Kidney (tissue), 14 donors: ENCODE measurements around the gene BHMT. TPM values are rescaled to one million over a fixed set of nuclear protein-coding genes. Genes with fewer than 3 reads are reported as not detected.

Source experiments
- DNase-seq, 5 donors: peaks; one replicate each; pipeline ENCODE4 v3.0.0-alpha.2; 2013 to 2020
- FAIRE-seq: peaks from 2 replicates; lab custom pipeline; 2012; peaks lifted over from hg19 to GRCh38; lab: Jason Lieb, UNC
- H3K27ac ChIP-seq, 2 donors: one replicate each; pipeline ENCODE4 v1.7.0; 2013; ENCODE audit warnings: low read depth in 2 of 2, low read length in 2 of 2, inconsistent platforms in 1 of 2
- H3K27me3 ChIP-seq: one replicate; pipeline ENCODE4 v1.7.1; 2013; ENCODE audit warnings: low read length, inconsistent platforms; ENCODE audit not compliant: control insufficient read depth, insufficient read depth
- H3K36me3 ChIP-seq, 3 donors: one replicate each; pipeline versions ENCODE4 v1.7.0 to v1.7.1; 2013; ENCODE audit warnings: low read length in 3 of 3, control low read depth in 1 of 3, inconsistent platforms in 1 of 3; ENCODE audit not compliant: insufficient read depth in 3 of 3, control insufficient read depth in 2 of 3
- H3K4me1 ChIP-seq, 3 donors: one replicate each; pipeline versions ENCODE4 v1.7.0 to v1.7.1; 2013; ENCODE audit warnings: low read length in 3 of 3, inconsistent platforms in 1 of 3, low read depth in 1 of 3; ENCODE audit not compliant: control insufficient read depth in 2 of 3, insufficient read depth in 2 of 3
- H3K4me3 ChIP-seq, 3 donors: one replicate each; pipeline versions ENCODE4 v1.7.0 to v1.8.1; 2013; ENCODE audit warnings: low read length in 3 of 3, control low read depth in 1 of 3, inconsistent platforms in 1 of 3
- H3K9ac ChIP-seq, 3 donors: one replicate each; pipeline versions ENCODE4 v1.7.0 to v1.7.1; 2013; ENCODE audit warnings: low read length in 3 of 3, control low read depth in 1 of 3, inconsistent platforms in 1 of 3
- H3K9me3 ChIP-seq, 3 donors: one replicate each; pipeline versions ENCODE4 v1.7.0 to v1.7.1; 2013; ENCODE audit warnings: low read length in 3 of 3, control low read depth in 1 of 3, inconsistent platforms in 1 of 3; ENCODE audit not compliant: control insufficient read depth in 2 of 3, insufficient read depth in 1 of 3
- intact Hi-C: fragments of 100-400 bp; cut with DNase I; formaldehyde crosslinking; loops from one replicate; pipeline ENCODE4 v1.11.1; 2022
- polyA plus RNA-seq: library from polyadenylated mRNA; stranded (reverse); fragments of 350-450 nt; fragmentation: Illumina TruSeq; extraction: RNeasy Lipid Tissue Mini Kit (QIAGEN cat#74804); gene quantifications from one replicate; pipeline ENCODE4 v1.2.3, GENCODE V29; 2014; ENCODE audit warnings: low read depth, low replicate concordance; ENCODE audit not compliant: insufficient read depth
- total RNA-seq: library from RNA; stranded (reverse); fragmentation: NEBNext Ultra II Directional; extraction: Animal tissue kit (Norgen Biotek cat#: 25700); gene quantifications from one replicate; pipeline ENCODE4 v1.2.1, GENCODE V29; 2021
- TF ChIP-seq, protein P1 (sequence below): IDR thresholded peaks from 3 replicates; pipeline ENCODE4 v1.5.1; 2012; ENCODE audit warnings: mild to moderate bottlenecking, moderate library complexity, borderline replicate concordance; ENCODE audit not compliant: insufficient read depth; ENCODE audit errors: extremely low read depth
- donor health status: control.
- donor health status: control.
- donor health status: control.
- donor health status: control.
- donor health status: control.
- donor health status: DM: yes; HTN: yes; CAD: no.
- donor health status: Normal renal cell carcinoma (clear cell type).

BHMT gene
- total and polyA plus RNA-seq, 2 donors from 2014 or later = 30.7 to 270 TPM

DNA sequence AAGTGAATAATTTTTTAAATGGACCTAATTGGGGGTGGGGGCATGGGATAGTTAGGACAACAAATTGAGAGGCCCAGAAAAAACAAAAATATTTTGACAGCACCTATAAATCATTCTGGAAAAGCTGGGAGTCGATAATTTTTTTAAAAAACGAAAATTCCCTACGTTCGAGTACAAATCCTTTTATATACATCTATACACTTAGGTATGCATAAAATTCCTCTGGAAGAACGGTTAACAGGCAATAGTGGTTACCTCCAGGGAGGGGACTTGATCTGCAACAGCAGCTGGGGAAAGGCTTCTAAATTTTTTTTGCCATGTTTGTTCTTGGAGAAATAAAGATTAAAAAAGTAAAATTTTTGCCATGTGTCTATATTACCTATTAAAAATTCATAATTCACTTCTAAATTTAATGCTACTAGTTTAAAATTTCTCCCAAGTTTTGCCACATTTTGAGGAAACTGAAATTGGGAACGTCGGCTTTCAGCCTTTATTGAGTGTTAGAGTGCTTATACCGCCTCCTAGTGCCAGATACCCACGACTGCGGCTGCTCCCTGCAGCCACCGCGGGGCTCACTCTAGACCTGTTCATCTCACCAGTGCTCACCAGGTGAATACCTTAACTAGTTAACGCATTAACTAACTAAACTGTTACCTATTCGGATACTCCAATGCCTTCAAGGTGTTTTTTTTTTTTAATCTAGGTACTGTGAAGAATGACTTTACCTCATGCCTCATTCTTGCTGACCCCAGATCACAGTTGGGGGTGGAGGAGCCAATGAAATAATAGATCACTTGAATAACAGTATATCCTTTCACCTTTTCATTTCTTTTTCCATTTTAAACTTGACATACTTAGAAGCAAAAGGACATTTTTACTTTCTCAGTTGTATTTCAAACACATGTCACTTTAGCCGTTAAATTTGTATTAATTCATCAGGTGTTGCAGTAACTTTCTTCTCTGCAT is 1.8 kb upstream of the BHMT start:
- intact Hi-C loops = no loop called here
- H3K27me3 ChIP-seq = peaks cover 17% of the 10 kb centered on the region
- H3K27ac ChIP-seq = no peak overlapping the region
- DNase-seq (no peak), FAIRE-seq (no peak)
- no peaks in the 10 kb centered on the region for H3K9me3 ChIP-seq
- no peak overlapping the region for H3K4me3 ChIP-seq
- TF ChIP-seq, protein P1, sequence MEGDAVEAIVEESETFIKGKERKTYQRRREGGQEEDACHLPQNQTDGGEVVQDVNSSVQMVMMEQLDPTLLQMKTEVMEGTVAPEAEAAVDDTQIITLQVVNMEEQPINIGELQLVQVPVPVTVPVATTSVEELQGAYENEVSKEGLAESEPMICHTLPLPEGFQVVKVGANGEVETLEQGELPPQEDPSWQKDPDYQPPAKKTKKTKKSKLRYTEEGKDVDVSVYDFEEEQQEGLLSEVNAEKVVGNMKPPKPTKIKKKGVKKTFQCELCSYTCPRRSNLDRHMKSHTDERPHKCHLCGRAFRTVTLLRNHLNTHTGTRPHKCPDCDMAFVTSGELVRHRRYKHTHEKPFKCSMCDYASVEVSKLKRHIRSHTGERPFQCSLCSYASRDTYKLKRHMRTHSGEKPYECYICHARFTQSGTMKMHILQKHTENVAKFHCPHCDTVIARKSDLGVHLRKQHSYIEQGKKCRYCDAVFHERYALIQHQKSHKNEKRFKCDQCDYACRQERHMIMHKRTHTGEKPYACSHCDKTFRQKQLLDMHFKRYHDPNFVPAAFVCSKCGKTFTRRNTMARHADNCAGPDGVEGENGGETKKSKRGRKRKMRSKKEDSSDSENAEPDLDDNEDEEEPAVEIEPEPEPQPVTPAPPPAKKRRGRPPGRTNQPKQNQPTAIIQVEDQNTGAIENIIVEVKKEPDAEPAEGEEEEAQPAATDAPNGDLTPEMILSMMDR = peak; percentile 41
- no peaks in the 10 kb centered on the region for H3K36me3 ChIP-seq
- peaks cover 0 to 6% (median 0%) of the 10 kb centered on the region in 3 donors for H3K4me1 ChIP-seq
- no peak overlapping the region for H3K9ac ChIP-seq

DNA sequence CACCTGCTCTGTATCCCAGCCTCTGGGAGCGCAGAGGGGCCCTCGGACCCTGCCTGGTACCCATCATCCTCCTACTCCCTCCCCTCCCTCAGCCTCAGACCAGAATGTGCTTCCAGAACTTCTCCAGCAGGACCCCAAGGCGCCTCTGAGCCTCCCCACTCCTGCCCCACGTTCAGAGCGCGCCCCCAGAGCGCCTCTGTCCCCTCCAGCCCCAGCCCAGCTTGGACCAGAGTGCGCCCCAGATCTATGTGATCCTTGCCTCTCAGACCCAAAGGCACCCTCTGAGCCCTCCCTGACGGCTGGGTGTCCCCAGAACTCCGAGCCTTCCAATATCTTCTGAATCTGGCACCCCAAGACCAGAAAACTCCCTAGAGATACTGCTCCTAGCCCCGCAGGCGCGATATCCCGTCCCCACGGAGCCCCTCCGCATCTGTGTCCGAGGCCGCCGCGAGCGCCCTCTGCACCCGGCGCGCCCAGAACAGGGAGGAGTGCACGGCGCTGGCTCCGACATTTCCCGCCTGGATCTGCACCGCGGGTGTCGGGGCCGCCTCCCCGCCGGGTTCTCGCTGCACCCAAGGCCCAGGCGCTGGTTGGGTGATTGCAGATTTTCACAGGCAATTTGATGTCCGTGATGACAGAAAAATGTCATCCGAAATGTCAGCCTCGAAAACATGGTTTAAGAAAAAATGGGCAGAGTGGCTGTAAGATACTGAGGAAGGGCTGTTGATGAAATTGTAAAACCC is 522 bp downstream of the BHMT start:
- Histone ChIP-seq H3K27me3 (peaks cover 17% of the 10 kb centered on the region), H3K27ac (peak overlapping the region; percentile 51 to 59), H3K36me3 (no peaks in the 10 kb centered on the region), H3K9me3 (no peaks in the 10 kb centered on the region), H3K4me3 (peak overlapping the region; percentile 32 to 85 (median 75)), H3K4me1 (peaks cover 0 to 6% (median 0%) of the 10 kb centered on the region in 3 donors), H3K9ac (peak overlapping the region in 1 of 3 donors; percentile 62)
- FAIRE-seq (no peak), DNase-seq (peak in 3 of 5 donors; percentile 22 to 38 (median 24))
- intact Hi-C loops = no loop called here
- TF ChIP-seq, protein P1 = no peak

GRCh38 chr5:79112703-79113058 is 1.1 kb downstream of the BHMT start:
- peak overlapping the region; percentile 2 to 35 for H3K27ac ChIP-seq
- peak overlapping the region; percentile 40 to 85 (median 75) for H3K4me3 ChIP-seq
- no peaks in the 10 kb centered on the region for H3K36me3 ChIP-seq
- intact Hi-C loops = no loop called here
- TF ChIP-seq, protein P1 = no peak
- H3K27me3 ChIP-seq = peaks cover 17% of the 10 kb centered on the region
- FAIRE-seq (no peak), DNase-seq (no peak)
- H3K9me3 ChIP-seq = no peaks in the 10 kb centered on the region
- peaks cover 0 to 6% (median 0%) of the 10 kb centered on the region in 3 donors for H3K4me1 ChIP-seq
- peak overlapping the region in 2 of 3 donors; percentile 2 to 62 for H3K9ac ChIP-seq
